Adrenal gland (tissue), 5 donors: ENCODE data around the gene ETV3L.

Source experiments
- POLR2A ChIP-seq, 2 donors: fragments of 450-650 bp; IDR thresholded peaks; one replicate each; pipeline ENCODE4 v1.6.1; 2017; ENCODE audit warnings: antibody characterized with exemption in 2 of 2, mild to moderate bottlenecking in 2 of 2, moderate library complexity in 1 of 2
- TF ChIP-seq, protein P1 (sequence below), 6 experiments: fragments of 450-650 bp in 4 of 6; fragments of 200-600 bp in 2 of 6; sonication (generic) in 1 of 6; IDR thresholded peaks; 1 replicate in 5 of 6; 2 replicates in 1 of 6; pipeline versions ENCODE4 v1.5.1 to v1.8.0; 2016 to 2021; ENCODE audit warnings: antibody characterized with exemption in 6 of 6, mild to moderate bottlenecking in 2 of 6, moderate library complexity in 1 of 6
- donor health status: DM: no; HTN: no; CAD: no.

DNA sequence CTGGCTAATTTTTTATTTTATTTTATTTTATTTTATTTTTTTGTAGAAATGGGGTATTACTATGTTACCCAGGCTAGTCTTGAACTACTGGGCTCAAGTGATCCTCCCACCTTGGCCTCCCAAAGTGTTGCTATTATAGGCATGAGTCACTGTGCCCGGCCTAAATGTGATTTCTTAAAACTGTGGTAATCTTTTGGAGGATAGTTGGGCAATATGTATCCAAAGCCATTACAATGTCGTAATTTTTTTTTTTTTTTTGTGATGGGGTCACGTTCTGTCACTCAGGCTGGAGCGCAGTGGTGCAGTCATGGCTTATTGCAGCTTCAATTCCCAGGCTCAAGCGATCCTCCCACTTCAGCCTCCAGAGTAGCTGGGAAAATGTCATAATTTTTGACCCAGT, 14.2 kb downstream of the ETV3L start:
- TF ChIP-seq POLR2A (IDR thresholded peaks at IDR 0.05): no peak
- TF ChIP-seq, protein P1, sequence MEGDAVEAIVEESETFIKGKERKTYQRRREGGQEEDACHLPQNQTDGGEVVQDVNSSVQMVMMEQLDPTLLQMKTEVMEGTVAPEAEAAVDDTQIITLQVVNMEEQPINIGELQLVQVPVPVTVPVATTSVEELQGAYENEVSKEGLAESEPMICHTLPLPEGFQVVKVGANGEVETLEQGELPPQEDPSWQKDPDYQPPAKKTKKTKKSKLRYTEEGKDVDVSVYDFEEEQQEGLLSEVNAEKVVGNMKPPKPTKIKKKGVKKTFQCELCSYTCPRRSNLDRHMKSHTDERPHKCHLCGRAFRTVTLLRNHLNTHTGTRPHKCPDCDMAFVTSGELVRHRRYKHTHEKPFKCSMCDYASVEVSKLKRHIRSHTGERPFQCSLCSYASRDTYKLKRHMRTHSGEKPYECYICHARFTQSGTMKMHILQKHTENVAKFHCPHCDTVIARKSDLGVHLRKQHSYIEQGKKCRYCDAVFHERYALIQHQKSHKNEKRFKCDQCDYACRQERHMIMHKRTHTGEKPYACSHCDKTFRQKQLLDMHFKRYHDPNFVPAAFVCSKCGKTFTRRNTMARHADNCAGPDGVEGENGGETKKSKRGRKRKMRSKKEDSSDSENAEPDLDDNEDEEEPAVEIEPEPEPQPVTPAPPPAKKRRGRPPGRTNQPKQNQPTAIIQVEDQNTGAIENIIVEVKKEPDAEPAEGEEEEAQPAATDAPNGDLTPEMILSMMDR (IDR thresholded peaks at IDR 0.05): no peak
